Renal cortical epithelial cell (primary cell): Measurements from ENCODE around the gene TMC3. TPM values are rescaled to one million over a fixed set of nuclear protein-coding genes. Genes with fewer than 3 reads are reported as not detected.

ENCODE experiments used
- DNase-seq: peaks from one replicate; pipeline ENCODE4 v3.0.0-alpha.2; 2011; ENCODE audit warnings: low read depth
- total RNA-seq: library from RNA; depleted of rRNA; stranded (reverse); fragments of >200 nt; gene quantifications from 2 replicates; pipeline ENCODE4 v1.2.3, GENCODE V29; 2014

TMC3 gene
- total RNA-seq, 1 donor from 2014 or later: not detected

DNA sequence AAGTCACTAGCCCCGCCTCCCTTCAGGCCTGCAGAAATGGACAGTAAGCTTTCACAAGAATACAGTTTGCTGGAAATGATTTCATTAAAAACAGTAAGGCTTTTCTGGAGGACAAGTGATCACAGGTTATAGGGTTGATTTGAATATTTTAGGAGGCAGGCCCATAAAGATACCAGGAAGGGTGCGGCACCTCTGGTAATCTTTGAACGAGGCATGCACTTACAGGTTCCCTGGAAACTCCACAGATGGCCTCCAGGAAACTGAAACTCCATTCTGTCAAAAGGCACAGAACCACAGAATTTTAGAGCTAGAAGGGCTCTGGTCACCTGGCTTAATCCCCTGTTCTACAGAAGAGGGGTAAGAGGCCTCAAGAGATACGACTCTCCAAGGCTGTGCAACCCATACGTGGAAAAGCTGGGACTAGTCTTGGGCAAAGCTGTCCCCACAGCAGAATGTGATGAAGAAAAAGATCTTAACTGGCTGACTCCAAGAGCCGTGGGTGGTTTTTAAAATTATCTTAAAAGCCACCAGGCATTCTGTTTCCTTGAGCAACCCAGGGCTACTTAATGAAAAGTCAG, 51.2 kb downstream of the TMC3 start:
- no peak for DNase-seq

GRCh38 chr15:81321667-81322066, 52.3 kb downstream of the TMC3 start:
- no peak for DNase-seq

DNA sequence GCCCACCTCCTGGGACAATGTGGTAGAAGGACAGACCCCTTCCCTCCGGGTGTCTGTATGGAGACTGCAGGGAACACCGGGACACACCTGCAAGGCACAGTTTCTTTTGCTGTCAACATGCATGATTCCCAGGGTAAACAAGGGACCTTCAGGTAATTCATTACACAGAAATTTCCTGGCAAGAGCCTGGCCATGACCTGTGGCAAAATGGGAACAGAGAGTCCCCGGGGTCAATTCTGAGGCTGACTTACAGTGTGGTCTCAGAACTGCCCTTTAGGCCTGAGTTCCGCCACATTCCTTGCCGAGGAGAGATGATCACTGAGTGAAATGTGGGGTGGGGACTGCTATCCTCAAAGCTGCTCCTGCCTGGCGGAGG, 56.4 kb downstream of the TMC3 start:
- DNase-seq: no peak

DNA sequence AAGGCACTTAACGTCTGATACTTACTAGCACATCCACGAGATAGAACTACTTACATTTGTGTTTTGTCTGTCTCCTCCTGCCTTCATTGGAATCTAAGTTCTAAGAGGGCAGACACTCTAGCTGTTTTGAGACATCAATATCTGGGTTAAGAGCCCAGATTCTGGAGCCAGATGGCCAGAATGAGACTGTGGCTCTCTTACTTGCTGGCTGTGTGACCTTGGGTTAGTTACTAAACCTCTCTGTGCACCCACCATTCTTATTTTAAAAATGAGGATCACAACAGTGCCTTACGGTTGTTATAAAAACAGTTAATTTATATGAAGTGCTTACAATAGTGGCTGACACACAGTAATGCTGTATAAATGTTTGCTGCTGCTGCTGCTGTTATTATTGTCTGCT, 57.7 kb downstream of the TMC3 start:
- no peak for DNase-seq

DNA sequence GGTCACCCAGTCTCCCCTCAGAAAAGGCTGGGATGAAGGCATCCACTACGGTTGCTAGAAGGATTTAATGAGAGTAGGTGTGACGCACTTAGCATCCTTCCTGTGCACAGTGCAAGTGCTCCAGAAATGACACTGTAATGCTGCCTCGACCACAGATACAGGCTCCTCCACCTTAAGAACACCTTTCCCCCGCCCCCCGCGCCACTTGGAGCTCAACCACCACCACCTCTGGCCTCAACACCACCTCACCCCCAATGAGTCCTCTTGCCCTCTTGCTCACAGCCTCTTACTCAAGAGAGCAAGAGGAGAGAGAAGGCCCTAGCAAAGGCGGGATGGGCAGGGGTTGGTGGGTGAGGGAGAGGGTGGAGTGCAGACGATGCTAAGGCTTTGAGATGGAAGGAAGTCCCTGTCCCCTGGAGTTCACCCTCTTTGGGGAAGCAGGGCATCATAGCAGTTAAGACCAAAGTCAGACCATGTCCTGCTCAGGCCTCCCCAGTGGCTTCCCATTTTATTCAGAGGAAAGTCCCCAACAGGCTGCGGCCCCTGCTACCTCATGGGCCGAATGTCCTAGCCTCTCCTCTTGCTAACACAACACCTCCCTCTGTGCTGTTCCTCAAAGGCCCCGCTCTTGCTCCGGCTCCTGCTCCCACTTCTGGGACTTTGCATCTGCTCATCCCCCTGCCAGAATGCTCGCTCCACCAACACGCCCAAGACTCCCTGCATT, 58.4 kb downstream of the TMC3 start:
- no peak for DNase-seq

DNA sequence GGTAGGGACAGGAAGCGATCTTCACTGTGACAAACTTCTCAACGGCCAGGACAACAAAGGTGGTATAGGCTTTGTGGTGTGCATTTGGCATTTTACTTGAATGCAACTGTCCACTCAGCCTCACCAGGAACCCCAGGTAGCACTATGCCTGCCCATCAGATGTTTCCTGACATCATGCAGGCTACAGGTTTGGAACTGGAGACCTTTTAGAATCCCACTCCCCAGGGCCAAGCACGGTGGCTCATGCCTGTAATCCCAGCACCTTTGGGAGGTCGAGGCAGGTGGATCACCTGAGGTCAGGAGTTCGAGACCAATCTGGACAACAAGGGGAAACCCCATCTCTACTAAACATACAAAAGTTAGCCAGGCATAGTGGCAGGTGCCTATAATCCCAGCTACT, 59.6 kb downstream of the TMC3 start:
- no peak for DNase-seq

GRCh38 chr15:81313686-81314085, 60.3 kb downstream of the TMC3 start:
- no peak for DNase-seq

DNA sequence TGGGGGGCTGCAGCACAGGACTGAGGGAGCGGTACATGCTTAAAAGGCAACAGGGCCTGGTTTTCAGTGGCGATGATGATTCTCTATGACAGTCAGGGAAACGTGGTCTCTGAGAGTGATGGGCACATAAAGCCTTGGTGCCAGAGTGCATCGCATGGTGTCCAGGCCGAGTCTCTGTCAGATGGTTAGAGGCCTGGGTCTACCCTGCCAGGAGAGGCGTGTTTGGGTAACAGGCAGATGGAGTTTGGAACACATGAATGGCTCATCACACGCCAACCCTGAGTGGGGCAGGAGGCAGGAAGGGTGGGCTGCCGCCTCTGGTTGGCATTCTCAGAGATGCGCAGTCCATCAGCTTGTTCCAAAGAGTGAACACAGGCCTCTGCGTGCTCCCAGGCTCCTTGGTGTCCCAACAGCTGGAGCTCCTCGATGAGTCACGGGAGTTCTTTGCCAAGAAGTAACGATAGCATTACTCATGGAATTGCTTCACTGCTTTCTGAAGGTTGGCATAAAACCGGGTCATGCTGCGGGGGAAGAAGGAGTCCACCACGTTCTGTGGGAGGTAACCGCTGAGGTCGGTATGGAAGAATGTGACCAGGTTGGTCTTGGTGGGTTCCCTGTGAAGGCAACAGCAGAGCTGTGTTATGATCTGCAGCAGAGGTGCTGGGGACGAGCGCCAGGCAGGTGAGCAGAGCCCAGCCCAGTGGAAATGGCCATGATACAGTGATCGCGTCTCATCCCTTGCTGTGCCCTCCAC, 61.0 kb downstream of the TMC3 start:
- DNase-seq: peak; percentile 99

GRCh38 chr15:81311752-81312464, 62.1 kb downstream of the TMC3 start:
- DNase-seq: no peak

DNA sequence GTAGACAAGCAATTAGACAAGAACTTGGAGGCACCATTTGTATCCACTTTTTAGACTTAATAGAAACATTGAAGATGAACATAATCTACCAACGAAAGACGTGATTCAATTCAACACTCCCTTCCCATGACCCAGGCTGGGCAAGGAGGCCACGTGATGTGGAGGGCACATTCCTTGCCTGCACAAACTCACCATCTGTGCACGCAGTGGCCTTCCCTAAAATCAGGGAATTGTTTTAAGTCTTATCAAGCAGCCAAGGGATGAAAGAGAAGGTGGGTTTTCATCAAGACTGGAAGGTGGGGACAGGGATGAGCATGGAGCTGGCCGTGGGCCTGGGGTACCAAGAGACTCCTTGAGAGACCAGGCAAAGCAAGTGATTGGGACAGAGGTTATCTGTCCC, 63.5 kb downstream of the TMC3 start:
- no peak for DNase-seq

DNA sequence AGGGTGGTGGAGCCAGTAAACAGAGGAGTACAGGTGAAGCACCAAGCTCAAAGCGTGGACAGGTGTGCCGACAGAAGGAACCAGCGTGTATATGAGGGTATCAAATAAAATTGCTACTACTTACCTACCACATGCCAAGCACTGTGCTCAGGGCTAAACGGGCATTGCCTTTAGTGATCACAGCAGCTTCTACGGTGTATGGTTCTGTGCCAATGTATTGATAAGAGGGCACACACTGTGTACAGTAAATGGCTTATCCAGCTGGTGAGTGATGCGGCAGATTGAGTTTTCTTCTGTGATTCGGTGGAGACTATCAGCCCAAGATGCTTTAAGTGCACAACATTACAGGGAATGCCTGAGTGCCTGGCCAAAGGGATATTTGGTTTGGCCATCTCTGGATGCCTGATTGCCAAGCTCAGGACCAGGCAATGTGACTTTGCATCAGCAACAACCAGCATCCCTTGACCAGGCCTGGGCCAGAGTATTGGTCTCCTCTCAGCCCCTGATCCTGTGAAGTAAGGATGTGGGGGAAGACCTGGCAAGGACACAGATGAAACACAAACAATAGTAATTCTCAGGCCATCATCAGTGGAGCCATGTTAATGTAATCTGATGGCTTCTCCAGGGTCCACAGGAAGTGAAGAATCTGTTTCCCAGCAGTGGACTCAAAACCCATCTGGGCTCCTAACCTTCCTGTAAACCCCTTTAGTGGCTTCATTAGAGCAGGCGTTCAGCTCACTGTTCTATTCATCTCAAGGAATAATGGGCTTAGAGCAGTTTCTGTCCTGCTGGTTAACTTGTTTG, 64.2 kb downstream of the TMC3 start:
- DNase-seq: no peak

GRCh38 chr15:81308260-81308659, 65.8 kb downstream of the TMC3 start:
- DNase-seq: no peak

DNA sequence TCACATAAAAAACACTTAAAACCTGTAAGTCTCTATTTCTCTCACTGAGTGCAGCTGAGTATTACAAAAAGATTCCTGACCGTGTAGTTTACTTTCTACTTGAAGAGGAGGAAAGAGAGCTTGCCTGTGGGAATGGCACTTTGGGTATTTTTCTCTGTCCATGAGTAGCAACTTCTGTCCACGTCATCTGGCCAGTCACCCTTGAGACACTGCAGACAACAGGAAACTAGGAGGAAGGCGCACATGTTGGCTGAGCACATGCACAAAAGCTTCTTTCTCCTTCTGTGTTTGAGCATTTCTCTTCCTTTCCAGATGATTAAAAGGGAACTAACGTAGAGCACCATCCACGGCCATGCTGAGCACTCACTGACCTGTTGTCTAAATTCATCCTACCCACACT, 69.8 kb downstream of the TMC3 start:
- DNase-seq: peak; percentile 37

- no peak for DNase-seq
Measured at GRCh38 chr15:81303244-81304225, 70.5 kb downstream of the TMC3 start.

DNA sequence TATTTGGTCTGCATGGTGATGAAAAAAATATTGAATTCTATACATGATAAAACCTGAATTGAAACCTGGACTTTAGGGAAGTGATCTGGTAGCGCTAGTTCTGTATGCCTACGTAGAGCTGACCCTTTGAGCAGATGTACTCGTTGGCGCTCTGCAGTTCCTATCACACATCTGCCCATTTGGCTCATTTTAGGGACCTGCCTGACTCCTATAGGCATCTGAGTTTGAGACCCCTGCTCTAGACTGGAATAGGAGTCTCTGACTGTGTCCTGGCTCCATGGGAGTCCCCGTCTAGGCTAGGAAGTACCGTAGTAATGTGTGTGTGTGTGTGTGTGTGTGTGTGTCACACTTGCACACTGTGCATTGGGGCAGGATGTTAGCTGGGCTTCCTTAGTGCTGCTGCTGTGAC, 71.3 kb downstream of the TMC3 start:
- no peak for DNase-seq

DNA sequence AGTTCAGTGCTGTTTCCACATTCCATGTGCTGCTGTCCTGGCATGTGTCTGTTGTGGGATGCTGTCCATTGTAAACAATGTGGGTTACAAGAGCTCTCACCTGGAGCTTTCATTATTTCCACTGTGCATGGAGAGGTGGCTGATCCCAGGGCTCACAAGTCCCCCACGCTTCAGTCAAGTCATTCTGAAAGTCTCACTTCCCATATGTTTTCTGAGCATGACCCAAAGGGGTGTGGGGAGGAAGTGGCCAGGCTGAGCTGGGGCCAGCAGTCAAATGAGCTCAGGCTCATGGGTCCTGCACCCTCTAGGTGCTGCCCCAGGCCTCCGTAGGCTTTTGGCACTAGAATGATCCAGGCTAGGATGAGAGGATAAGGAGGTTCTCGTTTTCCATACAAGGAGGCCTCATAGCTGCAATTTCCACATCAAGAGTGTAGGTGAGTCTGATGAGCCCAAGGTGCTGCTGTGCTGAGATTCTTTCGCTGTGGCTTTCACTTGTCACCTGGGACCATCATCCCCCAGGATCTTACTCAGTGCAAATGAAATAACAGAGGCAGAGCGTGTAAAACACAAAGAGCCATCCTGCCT, 72.1 kb downstream of the TMC3 start:
- DNase-seq: no peak

- no peak for DNase-seq
Measured at GRCh38 chr15:81301385-81301784, 72.6 kb downstream of the TMC3 start.

DNA sequence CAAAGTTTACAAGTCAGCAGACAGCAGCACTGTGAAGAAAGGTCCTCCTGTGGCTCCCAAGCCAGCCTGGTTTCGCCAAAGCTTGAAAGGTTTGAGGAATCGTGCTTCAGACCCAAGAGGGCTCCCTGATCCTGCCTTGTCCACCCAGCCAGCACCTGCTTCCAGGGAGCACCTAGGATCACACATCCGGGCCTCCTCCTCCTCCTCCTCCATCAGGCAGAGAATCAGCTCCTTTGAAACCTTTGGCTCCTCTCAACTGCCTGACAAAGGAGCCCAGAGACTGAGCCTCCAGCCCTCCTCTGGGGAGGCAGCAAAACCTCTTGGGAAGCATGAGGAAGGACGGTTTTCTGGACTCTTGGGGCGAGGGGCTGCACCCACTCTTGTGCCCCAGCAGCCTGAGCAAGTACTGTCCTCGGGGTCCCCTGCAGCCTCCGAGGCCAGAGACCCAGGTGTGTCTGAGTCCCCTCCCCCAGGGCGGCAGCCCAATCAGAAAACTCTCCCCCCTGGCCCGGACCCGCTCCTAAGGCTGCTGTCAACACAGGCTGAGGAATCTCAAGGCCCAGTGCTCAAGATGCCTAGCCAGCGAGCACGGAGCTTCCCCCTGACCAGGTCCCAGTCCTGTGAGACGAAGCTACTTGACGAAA, 74.3 kb downstream of the TMC3 start:
- no peak for DNase-seq

DNA sequence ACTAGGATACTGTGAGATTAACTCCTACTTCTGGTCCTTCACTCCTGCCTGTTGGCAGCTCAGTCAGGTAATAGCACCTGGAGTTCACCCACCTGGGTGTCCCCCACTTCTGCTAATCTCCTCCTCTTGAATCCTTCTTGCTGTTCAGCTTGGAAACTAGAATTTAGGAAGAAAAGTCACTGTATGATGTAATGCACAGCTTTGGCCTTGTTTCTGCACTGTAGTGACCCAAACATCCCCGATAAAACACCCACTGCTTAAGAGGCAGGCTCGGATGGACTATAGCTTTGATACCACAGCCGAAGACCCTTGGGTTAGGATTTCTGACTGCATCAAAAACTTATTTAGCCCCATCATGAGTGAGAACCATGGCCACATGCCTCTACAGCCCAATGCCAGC, 74.9 kb downstream of the TMC3 start:
- DNase-seq: no peak

GRCh38 chr15:81298611-81299010, 75.4 kb downstream of the TMC3 start:
- DNase-seq: no peak
